GM19025 (cell line): ENCODE measurements around the gene CDH20.
A peak's percentile ranks its signal among the peaks of the same experiment; 100 is the strongest.

ENCODE experiments used
- ATAC-seq: cut with Tn5 transposase; IDR thresholded peaks from one replicate; pipeline ENCODE4 v1.9.1; 2021; ENCODE audit warnings: mild to moderate bottlenecking, low read depth, moderate library complexity; ENCODE audit not compliant: unreplicated experiment

The CDH20 gene

GRCh38 chr18:61333271-61333745, at the start of gene CDH20:
Gene CDH20 (plus strand): TSS chr18:61333430.
- no peak for ATAC-seq

DNA sequence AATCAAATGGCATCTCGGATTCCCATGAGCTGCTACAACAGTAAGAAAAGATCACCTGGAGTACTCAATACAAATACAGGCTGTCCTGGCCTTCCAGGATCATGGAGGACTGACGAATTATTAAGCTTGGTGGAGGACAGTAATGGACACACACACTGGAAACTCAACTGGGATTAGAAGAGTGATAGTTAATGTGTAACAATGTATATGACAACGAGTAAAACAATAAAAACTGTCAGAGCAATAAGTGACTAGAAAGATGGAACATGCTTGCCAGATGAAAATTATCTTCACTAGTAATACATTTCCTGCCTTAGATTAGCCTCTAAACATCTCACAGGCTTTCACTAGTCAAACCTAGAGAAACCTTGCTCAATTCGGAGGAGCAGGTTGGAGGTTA, 49.2 kb upstream of the CDH20 start:
- ATAC-seq = no peak

DNA sequence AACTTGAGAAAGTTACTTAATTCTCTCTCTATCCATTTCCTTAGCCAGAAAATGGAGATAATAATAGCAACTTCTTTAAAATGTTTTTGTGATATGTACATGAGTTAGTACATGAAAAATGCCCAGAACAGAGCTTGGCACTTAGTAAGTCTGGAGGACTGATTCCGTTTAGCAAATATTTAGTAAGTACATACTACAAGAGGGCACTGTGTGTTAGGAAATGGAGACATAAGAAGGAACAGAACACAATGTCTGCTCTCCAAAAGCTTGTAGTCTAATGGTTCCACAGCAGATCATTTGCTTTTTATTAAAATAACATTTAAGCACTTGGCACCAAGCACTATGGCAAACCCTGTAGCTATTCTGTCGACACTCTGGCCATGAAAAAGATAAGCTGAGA, 47.5 kb upstream of the CDH20 start:
- no peak for ATAC-seq

GRCh38 chr18:61286867-61287266, 46.4 kb upstream of the CDH20 start:
- ATAC-seq = no peak

GRCh38 chr18:61290616-61291015, 42.6 kb upstream of the CDH20 start:
- no peak for ATAC-seq

- no peak for ATAC-seq
Observed at GRCh38 chr18:61292280-61293035, 40.8 kb upstream of the CDH20 start.

DNA sequence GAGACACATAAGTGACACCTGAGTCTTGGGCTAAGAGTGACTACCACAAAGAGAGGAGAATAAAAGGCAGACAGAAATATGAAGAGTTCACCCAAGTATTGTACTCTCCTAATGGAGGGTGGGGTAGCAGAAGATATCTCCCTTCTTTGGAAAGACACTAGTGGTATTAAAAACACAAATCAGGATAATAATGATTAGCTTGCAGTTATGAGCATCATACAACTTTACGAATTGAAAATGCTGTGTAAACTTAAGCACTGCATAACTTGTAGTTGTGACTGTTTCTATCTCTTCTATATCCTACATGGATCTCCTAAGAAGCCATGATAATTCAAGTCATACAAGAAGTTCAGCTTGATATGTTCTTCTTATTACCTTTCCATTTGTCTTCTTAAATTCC, 38.1 kb upstream of the CDH20 start:
- no peak for ATAC-seq

GRCh38 chr18:61308004-61308403, 25.2 kb upstream of the CDH20 start:
- no peak for ATAC-seq

DNA sequence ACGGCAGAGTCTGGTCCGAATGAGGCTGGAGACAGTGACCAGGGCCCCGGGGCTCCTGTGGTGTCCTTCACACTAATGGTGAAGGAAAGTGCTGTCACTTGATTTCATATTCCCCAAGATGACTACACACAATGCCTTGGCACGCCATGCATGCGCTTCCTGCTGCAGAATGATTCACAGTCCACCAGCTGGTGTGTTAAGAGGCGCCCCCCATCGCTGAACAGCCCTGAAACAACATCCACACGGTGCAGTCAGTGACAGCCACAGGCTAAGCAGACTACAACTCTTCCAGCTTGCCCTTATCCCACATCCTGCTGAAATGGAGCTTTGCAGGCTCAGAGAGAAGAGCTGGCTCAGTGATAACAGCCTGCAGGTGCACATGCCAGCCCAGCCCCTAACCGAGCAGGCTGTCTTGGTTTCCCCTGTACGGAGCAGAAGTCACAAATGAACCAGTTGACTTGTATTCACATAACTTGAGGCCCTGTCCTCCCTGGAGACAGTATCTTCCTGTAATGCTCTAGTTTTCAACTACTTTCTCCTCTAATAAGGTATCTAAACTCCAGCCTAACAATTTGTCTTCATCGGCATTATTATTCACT, 24.3 kb upstream of the CDH20 start:
- no peak for ATAC-seq

DNA sequence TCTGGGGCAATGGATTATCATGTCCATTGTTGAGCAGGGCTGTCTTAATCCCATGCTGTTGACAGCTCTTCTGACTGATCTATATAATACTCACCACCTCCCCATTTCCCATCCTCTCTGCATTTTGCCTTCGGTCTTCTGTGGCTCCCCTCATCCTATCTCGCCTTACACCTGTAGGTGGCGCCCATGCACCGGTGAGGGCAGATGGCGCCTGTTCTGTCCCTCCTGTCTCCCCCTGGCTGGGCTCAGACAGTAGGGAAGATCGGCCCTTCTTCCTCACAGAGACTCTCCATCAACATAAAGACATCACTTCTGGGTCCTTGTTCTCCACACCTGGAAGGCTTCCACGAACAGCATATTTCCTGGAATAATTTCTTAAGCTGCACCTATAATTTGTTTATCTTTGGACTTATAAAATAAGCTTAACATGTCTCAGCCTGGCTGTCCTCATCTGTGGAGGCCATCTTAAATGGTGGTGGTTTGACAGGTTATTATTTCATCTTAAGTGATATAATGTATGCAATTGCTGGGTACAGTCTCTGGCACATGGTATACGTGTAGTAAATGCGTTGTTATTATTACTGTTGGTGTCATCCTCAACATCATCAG, 10.9 kb upstream of the CDH20 start:
- peak; percentile 93 for ATAC-seq

GRCh38 chr18:61323951-61324350, 9.3 kb upstream of the CDH20 start:
- ATAC-seq = no peak

DNA sequence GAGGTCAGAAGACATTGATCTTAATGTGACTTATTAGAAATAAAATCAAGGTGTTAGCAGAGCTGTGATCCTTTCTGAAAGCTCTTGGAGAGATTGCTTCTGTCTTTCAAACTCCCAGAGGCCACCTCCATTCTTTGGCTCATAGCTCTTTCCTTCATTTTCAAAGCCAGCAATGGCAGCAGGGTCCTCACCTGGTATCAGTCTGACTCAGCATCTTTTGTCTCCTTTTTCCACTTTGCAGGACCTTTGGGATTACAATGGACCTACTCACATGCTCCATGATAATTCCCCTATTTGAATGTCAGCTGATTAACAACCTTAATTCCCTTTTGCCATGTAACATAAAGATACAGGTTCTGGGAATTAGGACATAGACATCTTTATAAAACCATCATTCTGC, 6.8 kb upstream of the CDH20 start:
- no peak for ATAC-seq

DNA sequence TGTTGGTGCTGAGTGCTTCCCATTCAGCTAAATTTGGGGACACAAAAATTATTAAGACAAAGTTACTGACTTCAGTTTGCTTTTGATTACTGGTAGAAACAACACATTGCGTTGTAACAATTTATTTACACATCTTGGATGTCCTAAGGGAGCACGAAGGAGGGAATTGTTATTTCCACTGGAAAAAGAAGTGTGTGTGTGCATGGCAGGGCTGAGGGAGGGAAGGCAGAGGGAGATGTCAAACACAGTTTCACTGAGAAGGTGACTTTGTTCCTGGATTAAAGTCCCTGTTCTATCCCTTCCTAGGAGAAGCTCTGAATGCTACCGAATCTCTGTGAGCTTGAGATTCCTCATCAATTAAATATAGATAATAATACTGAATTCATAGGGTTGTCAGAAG, 3.8 kb upstream of the CDH20 start:
- no peak for ATAC-seq

- no peak for ATAC-seq
Observed at GRCh38 chr18:61331051-61331450, 2.2 kb upstream of the CDH20 start.

- no peak for ATAC-seq
Observed at GRCh38 chr18:61333746-61334490, 688 bp downstream of the CDH20 start.

DNA sequence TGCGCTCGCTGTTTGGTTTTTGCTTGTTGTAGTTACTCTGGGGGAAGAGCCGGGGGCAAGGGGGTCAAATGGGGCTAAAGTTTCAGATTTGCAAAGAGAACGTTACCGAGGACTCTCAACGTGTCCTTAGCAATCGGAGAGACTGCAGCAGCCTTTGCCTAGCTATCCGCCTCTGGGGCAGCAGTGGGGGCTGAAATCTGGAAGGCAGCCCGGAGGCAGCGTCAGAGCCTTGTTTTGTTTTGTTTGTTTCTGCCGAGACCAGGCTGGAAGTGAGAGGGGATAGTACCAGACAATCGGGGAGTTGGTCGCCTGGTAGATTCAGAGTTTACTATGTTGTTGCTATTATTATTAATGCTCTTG, 1.2 kb downstream of the CDH20 start:
- ATAC-seq = no peak

DNA sequence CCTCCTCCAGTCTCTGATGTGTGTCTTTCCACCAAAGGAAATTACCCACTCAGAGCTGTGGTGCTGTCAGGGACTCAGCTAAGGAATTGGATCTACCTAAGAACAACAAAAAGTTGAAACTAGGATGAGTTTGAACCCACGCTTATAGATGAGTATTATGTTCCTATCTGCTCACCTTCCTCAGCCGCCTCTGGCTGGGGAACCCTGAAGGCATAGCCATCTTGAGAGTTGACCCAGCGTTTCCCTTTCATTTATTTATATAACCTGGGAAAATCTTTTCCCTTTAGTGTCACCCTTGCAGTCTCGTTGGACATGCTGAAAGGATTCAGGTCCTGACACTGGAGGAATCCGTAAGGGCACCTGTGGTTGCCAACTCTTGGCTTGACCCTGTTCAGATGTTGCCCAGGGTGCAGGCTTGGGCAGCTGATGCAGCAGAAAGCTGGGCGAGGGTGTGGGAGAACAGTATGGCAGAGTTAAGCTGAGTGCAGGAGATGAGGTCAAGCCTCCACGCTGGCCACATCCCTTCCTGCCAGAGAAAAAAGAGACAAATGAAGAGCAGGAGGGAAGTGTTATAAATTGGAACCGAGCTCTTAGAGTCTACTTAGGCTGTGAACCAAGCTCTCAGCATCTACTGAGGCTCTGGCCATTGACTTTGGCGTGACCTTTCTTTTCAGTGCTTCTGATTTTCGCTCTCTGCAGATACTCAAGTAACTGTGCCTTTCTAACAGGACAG, 1.9 kb downstream of the CDH20 start:
- no peak for ATAC-seq

DNA sequence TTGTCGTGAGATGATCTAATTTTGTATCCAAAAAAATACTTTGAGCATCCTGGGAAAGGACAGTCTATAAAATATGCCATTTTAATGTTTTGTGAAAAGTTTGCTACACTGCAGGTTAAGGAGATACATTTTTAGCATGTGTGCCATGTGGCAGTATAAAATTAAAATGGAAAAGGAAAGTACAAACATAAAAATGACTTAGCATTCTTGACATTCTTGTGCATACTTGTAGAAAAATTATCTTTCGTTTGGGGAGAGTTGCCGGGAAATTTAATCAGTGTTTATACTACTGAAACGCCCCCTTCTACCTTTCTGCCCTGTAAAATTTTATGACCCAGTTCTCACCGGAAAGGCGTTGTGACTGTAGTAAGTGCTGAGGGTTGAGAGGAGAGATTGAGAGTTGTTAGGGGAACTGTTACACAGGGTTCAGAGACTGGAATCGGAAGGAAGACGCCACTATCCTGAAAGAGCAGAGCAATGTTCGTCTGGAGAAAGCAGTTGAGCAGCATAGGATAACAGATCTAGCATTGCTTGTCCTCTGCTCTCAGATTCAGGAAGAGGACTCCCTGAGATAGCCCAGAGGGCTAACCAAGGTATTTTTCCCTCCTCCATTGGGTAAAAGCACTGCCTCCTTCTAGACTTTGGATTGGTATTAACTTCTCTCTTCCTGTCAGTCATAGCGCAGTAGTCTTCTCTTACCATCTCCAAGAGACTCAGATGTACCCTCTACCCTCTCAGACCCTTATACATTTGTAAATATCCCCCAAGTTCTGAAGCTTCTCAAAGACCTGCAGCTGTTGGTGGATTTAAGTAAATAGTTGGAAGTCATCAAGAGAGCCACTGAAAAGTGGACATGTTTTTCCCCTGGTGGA, 2.7 kb downstream of the CDH20 start:
- no peak for ATAC-seq

GRCh38 chr18:61336766-61337165, 3.5 kb downstream of the CDH20 start:
- no peak for ATAC-seq

GRCh38 chr18:61337527-61337926, 4.3 kb downstream of the CDH20 start:
- ATAC-seq = no peak
